GM19372 (cell line): ENCODE results near the gene NRP1.
"Not testable (repeated sequence)": the region's sequence is repeated elsewhere in the genome, so short reads cannot be mapped to it uniquely, and the experiment has no call there.

Source experiments
- ATAC-seq: cut with Tn5 transposase; IDR thresholded peaks from one replicate; pipeline ENCODE4 v1.9.1; 2021; ENCODE audit warnings: mild to moderate bottlenecking, low read depth, moderate library complexity; ENCODE audit not compliant: unreplicated experiment

NRP1 gene

DNA sequence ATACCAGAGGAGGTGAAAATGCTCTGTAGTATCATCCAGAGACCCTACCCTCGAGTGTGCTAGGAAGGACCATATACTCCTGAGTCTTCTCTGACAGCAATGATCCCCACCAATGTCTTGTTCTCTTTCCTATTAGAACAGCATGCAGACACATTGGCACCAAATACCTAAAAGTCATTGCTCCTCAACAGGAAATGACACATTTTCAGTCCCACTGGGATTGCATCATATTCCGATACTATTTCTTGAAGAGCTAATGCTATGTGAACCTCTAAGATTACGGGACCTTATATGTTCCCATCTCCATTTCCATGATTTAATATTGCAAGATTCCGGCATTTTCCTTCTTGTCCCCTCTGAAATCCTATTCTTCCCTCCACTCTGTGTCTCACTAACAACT, 177.4 kb downstream of the NRP1 start:
- ATAC-seq = no peak

DNA sequence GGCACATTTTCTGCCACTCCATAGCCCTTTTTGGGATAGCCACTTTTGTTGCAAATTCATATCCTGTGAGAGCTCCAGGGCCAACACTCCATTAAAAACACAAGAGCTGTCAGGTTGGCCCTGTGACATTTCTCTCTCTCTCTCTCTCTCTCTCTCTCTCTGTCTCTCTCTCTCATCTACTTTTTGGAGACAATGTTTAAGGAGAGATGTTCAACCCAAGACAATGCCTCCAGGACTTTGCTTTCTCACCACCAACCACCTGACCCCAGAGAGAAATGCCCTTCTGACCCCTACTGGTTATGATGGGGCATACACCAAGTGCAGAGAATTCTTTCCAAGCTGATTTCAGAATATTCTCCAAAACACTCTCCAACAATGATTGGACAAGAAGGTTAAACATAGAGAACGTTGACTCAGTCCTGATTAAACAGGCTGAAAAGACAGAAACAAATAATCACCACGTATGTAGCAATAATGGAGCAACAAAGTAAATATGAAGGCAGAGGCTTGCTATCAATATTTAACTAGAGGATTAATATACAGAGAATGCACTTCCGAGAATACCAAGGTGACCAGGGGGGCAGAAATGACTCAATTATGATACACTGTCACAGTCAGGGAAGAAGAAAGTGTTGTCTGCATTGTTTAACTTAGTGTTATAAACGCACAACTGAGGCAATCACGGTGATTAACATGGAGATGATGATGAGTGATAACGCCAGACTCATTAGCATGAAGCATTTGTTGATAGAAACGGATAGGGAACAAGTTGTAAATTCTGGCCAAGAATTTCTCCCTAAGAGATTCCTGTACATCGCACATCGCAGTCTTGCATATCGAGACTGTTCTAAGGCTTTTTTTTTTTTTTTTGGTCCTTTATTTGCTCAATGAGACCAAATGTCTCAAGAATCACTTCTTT, 178.5 kb downstream of the NRP1 start:
- no peak for ATAC-seq

DNA sequence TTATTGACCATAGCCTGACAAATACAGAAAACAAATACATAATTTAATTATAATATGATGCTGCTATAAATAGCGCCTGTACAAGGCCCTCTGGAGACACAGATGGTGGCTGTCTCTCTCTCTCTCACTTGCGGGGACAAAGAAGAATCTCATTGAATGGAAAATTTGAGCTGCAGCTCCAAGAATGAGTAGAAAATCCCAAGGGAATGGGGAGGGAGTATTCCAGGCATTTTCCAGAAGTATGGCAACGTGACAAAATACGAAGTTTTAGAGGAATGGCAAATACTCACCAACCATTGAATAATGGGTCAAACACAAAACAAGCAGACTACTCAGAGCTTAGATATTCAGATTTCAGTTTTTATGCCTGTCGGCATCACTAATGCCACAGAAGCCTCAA, 179.9 kb downstream of the NRP1 start:
- no peak for ATAC-seq

DNA sequence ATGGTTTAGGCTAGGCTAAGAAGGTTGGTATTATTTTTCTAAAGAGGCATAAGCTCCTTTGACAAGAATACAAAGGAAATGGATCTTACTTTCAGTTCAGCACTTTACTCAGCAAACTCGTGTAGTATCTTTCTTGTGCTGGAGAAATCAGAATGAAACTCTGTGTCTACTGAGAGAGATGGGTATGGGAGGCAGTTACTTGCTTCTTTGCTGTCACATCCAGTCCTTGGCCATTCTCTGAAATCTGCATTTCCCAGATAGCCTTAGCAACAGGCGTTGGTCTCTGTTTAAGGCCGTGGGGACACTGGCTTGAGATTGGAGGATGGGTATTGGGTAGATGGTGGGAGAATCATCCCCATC, 180.5 kb downstream of the NRP1 start:
- no peak for ATAC-seq

DNA sequence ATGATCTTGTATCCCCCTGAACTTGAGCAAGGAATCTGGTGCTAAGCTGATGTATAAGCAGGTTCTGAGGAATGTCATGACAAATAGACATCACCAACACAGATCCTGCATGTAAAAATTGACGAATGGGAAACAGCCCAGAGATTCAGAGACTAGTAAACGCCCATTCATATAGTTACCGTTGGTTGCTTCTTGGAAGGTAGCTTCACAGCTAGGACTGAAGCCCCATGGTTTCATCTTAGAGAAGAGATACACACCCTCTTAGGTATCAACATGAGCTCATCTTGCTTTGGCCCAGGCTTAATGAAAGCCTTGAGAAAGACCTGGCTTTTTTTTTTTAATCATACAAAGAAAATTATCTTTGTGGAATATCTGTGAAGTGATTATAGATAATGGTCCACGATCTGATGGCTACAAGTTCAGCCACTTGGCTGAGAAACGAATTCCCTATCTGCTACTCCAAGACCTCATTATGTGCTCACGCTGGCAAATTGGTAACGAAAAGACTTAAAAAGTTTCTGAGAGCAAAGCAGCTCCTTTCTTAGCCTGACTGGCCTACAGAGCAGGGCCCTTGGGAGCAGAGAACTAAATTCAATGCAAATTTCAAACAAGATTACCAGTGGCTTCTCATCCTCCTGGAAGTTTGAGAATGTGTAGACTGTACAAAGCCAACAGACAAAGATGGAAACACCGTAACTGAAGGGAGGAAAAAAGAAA, 181.1 kb downstream of the NRP1 start:
- ATAC-seq = no peak

DNA sequence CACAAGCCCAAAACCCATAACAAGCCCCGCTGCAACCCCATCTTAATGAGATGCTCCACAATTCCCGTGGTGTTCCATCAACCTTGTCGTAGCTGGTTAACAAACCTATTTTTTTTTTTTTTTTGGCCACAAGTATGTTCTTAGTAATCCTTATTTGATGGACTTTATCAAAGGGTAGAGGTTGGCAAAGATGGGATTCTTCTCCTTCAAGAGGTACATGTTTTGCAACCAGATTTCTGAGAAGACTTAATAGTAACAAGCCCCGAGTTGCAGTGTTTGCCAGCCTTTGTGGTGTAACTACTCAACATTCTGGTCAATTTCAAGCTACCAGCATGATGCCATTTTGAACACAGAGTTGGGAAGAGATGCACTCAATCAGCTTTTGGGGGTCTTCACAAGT, 181.7 kb downstream of the NRP1 start:
- ATAC-seq = no peak

DNA sequence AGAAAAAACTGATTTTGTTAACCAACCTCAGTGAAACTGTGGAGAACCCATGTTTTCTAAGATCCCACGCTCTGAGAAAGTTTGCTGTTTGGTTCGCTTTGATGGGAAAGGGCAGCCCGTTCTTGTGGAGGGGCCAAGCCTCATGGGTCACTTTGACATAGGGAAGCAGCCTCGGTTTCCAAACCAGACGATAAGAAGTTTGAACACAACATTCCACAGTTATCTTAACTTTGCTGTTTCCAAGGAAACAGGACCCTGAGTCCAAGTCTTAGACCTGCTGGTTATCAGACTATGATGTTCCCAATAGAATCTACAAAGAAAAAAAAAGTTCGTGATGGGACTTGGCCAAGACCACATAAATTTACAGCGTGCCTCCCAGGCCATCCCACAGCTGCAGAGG, 182.3 kb downstream of the NRP1 start:
- ATAC-seq = no peak

DNA sequence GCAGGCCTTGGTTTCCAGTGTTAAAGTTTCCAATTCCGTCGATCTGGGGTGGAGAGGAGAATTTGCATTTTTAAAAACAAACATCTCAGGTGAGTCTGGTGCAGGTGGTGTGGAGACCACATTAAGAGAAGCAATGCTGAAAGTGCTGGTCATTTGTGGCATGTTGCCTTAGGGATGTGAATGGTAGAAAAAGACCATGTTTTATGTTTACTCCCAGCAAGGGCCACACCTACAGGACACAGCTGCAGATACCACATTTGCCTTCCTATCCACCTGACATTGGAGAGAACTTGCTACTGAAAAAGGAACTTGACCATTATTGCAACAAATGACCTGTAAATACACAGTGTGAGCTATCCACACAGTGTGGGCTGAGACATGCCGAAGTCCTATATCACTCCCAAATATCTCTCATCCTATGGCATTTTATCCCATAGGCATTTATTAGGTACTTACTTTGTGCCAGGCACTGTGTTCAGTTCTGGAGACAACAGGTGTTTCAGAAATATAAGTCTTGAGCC, 183.1 kb downstream of the NRP1 start:
- no peak for ATAC-seq

DNA sequence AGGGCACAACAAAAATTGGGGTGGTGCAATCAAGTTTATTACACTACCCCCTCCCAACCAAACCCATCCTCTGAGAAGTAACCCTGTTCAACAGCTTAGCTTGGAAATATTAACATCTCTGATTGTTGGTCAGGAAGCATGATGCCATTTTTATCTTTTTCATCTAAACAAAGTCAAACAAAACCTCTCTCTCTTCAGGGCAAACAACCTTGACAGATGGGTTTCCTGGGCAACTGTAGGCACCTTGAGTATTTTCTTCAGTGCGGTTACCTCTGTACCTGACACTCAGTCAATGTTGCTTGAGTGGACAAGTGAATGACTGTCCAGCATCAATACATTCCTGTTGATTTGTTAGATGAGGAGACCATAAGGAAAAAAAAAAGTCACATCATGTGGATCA, 183.6 kb downstream of the NRP1 start:
- ATAC-seq = no peak

DNA sequence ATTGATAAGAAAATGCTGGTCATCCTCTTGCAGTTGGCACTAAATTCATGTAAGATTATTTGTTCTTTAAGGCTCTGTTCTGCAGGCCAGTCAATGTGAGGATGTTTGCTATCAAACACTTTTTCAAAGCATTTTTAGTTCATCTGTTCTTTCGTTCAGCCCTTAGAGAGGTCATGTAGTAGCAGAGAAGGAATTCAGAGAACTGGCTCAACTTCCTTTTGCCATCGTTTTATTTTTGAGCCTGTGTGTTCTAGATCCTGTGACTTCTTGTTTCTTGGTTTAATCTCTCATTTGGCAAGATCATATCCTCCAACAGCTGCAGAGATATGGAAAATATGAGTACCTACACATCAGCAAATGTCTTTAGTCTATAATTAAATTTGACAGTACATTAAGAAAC, 184.3 kb downstream of the NRP1 start:
- no peak for ATAC-seq

DNA sequence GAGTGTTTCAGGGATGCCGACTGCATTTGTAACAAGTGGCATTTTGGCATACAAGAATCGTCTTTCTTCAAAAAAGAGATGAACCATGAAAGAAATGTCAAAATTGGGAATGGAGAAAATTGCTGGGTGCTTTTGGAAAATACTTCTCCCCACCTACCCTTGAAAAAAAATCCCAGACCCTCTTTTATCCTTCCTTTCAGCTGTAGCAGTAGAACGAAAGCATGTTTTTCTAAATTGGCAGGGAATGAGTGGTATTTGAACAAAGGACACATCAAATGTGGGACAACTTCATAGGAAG, 187.5 kb downstream of the NRP1 start:
- ATAC-seq = no peak

DNA sequence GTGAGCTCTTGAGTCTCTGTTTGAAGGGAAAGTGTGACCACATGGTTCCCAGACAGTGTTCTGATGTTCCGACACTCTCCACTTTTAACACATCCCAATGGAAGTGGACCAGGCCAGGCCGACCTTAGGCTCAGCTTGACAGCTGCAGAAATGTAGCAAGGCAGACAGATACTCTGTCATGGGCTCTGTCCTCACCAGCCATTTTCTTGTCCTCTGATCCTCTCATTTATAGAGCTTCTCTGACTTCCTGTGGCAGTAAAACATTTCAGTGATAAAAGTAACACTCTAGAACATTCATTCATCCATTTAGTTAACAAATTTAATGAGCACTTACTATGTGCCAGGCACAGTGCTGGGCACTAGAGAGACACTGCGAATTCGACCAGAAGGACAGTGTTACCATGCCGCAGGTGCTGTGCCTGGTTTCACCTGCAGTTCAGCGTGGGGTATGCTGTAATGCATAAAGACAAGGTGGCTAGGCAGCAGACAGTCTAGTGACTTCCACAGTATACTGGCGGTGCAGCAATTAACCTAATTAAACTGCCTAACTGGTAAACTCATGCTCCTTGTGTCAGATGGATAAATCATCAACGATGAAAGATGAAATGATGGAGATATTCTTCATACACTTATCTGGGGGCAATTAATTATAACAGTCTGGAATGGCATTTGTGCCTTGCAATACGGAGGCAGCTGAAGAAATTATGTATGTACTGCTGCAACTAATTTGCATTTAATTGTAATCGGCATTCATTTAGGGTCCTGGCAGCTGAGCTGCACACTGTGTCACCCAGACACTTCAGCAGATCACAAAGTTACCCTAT, 188.1 kb downstream of the NRP1 start:
- ATAC-seq = no peak

DNA sequence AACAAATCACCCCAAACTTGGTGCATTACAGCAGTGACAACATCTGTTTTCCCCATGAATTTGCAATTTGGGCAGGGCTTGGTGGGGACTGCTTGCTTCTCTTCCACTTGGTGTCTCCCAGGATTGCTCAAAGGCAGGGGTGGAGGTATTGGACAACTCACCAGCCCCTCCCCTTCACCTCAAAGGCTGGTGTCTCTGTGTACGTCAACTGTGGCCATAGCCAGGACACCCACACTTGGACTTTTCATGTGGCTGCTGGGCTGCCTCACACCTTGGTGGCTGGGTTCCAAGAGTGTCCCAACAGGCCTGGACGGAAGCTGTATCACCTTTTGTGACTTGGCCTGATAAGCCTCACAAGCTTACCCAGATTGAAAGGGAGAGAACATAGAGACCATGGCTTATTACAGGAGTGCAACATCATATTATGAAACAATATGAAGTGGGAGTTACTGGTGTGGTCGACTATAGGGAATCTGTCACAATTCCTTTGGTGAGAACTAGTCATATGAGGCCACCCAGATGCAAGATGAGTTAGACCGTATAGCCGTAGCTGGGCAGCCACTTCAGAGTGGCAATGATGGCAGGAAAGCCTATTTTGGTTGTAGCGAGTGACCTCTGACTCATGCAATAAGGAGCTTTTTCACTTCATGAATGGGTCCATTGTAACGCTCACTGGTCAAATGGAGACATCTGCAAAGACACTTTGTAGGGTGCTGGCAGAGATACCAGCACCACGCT, 188.8 kb downstream of the NRP1 start:
- no peak for ATAC-seq

DNA sequence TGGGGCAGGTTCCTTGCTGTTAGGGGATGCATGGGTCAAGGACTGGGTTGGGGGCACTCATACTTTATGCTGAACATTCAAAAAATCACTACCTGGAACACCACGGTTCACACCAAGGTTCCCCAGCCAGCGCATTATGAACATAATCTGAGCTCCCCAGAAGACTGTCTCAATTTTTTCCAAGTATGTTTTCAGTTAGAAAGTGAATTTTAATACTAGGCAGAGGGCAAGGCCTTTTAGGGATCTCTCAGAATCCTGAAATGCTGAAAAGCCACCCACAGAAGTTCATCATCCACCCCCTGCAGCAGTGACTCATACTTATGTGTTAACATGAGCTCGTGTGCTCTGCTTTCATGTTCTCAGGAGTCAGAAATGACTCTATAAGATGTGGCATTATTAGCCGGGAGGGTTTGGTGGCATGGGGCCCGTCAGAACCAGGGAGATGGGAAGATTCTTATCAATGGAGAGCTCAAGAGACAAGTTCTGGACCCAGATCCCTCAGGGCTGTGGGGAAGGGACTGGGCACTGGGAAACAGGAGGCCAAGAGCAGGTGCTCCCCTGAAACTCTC, 191.2 kb downstream of the NRP1 start:
- no peak for ATAC-seq

DNA sequence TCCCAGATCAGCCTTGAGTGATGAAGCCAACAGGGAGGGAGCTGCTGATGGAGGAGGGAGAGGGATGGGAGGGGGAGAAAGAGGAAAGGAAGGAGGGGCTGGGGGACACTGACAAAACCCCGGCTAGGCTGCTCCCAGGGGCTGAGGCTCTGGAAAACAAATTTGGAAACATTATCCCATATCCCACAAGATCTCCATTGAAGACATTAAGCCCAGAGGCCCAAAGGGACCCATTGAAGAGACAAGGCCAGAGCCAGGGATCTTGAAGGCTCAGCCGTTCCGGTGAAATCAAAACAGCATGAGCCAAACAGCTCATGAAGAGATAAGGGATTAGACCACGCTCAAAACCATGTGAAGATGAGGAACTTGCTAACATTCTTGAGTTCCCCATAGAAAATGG, 192.2 kb downstream of the NRP1 start:
- no peak for ATAC-seq

DNA sequence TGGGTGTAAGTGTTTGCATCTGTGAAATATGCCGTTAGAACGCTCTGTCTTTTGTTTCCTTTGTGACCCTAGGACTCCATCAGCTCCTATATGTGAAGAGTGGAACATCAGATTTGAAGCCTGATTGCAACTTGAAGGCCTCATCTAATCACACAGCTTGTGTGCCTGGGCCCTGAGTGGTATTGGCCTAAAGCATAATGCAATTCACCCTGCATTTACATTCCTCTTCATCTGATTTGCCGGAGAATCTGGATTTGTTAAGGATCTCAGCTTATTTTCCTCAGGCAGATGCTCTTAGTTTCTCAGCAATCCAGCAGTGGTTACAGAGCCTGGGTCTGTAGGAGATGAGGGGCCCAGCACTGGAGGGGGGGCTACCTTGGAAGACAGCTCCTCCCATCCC, 193.2 kb downstream of the NRP1 start:
- no peak for ATAC-seq

DNA sequence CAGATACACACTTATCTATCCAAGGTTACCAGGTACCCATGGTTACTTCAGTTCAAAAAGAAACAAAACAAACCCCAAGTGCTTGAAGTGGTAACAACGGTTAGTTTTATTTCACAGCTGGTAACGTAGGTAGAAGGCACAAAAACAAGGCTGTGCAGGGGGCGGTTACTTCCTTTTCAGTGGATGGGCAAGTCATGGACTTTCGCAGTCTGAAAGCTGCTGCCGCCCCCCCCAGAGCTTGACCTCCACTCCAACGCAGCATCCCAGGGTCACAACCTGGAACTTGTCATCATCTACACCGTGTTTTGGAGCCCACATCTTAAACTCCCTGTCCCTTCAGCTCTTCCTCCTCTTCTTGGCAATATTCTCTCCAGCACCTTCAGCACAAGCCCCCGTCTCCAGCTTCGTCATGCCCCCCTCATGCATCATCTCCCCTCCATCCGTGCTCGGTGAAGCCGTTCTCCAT, 195.3 kb downstream of the NRP1 start:
- ATAC-seq = no peak

DNA sequence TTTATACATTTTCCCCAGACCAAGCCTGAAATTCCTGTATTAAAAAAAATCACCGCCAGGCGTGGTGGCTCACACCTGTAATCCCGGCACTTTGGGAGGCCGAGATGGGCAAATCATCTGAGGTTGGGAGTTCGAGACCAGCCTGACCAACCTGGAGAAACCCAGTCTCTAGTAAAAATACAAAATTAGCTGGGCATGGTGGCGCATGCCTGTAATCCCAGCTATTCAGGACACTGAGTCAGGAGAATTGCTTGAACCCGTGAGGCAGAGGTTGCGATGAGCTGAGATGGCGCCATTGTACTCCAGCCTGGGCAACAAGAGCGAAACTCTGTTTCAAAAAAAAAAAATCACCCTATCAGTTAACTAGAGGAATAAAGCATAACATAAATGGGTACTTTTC, 195.8 kb downstream of the NRP1 start:
- not testable (repeated sequence) for ATAC-seq

DNA sequence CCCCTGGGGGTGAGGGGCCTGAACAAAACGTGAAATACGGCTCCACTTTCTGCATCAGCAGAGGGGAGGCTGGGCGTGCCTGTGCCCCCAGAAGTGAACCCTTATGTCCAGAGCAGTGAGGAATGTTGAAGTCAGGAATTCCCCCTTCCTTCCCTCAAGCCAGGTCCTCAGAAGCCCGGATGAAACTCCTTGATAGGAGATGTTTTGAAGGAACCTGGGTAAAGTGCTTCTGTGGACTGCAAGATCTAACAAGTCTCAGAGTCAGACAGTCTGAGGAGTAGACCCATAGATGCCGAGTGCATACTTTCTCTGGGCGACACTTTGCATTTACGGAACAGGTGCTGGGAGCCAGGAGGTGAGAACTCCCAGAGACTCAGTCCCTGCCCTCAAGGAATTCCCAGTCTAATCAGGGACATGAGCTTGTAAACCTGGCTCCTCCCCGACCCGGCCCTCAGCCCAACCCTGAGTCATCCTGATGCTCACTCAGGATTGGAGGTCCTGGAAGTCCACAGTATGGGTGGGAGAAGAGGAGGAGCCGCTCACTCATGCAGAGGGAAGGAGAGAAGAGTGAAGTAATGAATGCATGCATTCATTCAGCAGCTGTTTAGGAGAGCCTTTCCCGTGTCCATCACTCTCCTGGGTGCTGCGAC, 197.0 kb downstream of the NRP1 start:
- ATAC-seq = no peak

DNA sequence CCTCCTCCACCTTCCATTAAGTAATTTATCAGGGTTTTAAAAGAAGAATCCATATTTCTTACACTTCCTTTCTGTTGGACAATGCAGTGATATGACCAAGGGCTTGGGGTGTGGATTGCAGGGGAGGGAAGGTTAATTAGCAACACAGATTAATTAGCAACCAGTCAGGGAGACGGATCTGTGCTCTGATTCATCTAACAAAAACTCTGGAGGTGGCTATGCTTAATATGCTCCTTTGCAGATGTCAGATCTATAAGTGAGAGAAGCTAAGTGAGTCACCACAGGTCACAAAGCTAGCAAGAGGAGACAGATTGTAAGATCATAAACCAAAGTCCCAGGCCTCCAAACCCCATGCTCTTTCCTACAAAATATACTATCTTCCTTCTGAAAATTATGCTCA, 197.7 kb downstream of the NRP1 start:
- no peak for ATAC-seq
